CD1c-positive myeloid dendritic cell (primary cell): ENCODE results near the gene RBM39.

Source experiments
- DNase-seq: peaks from one replicate; pipeline ENCODE4 v3.0.0-alpha.2; 2016; ENCODE audit errors: extremely low spot score

The RBM39 gene

GRCh38 chr20:35674921-35675320 is 67.1 kb downstream of the RBM39 start:
- DNase-seq = no peak

DNA sequence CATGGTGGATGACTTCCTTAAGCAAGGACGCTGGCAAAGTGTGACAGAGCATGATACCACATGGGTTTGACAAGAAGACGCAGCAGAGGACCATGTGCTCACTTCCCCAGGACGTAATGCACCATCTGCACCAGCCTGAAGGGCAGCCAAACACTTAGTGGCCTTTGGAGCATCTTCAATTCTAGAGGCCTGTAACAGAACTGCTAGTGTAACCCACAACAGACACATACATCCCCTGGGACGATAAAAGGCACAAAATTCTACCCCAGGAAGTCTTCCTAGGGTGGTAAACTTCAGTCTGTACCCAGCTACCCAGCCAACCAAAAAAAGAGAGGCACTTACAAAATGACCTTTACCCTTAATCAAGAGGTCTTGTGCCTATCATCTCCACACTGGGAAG is 68.2 kb downstream of the RBM39 start:
- no peak for DNase-seq

- DNase-seq = no peak
Measured at GRCh38 chr20:35669681-35670080, 72.4 kb downstream of the RBM39 start.

DNA sequence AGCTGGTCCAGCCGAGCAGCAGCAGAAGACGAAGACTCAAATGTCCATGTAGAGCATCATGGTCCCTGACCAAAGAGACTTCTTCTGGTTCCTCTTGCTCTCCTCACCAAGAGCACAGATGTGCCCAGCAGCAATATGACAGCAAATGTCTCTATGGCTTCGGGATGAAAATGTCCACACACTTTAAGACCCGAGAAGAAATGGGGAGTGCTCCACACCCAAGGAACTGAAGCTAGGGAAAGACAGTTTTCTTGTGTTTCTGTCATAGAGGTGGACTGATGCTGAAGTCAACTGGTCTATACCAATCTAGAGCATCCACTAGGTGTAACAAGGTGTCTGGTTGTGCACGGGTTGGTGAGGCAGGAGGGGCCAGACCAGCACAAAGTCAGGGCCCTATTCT is 72.8 kb downstream of the RBM39 start:
- no peak for DNase-seq

- DNase-seq = no peak
Measured at GRCh38 chr20:35665949-35666288, 76.1 kb downstream of the RBM39 start.

GRCh38 chr20:35664466-35665206 is 77.4 kb downstream of the RBM39 start, which contains the start of the genes CPNE1 and RBM12:
Gene CPNE1 (minus strand): TSS chr20:35664900. CDS start chr20:35632923, 31,977 bp downstream.
Gene RBM12 (minus strand): TSS chr20:35664900. CDS start chr20:35655322, 9,578 bp downstream.
- peak; percentile 98 for DNase-seq

- peak; percentile 52 for DNase-seq
Measured at GRCh38 chr20:35663516-35664465, 78.3 kb downstream of the RBM39 start.

DNA sequence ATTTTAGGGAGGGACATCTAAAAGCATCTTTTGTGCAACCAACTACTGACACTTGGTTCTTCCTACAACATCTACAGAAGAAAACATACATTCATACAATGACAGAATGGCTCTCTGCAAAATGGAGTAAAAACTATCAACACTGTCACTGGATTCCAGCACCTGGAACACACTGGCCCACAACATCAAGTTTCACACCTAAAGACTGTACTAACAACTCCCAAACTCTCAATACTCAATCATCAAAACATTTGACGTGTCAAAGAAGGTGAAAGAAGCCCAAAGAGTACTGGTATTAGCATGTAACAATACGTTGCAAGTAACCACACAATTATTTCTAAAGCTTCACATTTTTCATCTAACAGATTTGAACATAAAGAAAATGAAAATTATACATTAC is 79.5 kb downstream of the RBM39 start:
- no peak for DNase-seq

GRCh38 chr20:35661908-35662307 is 80.2 kb downstream of the RBM39 start:
- peak; percentile 15 for DNase-seq

DNA sequence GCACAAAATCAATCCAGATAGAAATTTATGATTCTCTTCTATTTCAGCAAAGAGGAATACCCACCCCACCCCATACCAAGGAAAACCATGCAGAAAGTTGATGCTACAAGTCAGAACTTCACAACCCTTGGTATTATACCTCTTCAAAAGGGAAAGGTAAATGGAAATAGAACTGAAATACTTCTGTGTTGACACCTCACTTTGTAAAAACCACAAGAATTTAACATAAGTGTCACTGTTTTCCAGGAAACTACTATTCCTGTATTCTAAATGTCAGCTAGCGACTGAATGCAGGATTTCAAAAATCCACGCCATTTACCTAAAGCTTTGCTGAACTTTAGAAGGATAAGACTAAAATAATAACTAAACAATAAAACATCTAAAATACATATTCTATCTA is 81.0 kb downstream of the RBM39 start:
- DNase-seq = peak; percentile 9

DNA sequence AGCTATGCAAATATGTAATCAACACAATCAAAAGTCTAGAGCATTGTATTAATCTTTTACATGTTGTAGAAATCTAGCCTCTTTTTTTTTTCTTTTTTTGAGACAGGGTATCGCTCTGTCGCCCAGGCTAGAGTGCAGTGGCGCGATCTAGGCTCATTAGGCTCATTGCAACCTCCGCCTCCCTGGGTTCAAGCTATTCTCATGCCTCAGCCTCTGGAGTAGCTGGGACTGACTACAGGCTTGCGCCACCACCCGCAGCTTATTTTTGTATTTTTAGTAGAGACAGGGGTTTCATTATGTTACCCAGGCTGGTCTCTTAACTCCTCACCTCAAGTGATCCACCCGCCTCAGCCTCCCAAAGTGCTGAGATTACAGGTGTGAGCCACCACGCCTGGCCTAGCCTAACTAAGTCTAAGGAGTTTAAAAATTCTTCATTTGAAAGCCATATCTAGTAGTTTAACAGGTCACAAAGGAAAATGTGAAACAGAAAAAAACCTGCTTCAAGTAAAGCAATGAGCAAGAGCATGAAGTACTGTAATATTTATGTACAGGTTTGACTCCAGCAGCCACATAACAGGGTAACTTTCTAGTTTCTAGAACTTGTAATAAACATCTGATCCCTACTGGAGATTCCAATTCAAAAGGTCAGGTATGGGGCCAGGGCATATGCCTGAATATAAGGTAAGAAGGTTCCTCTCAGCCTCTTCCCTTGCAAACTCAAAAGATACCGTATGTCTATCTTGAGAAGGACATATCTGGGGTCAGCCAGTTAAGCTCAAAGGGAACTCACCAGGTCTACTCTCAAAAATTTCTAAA is 81.7 kb downstream of the RBM39 start:
- DNase-seq = no peak

GRCh38 chr20:35657271-35657670 is 84.8 kb downstream of the RBM39 start:
- DNase-seq = no peak

DNA sequence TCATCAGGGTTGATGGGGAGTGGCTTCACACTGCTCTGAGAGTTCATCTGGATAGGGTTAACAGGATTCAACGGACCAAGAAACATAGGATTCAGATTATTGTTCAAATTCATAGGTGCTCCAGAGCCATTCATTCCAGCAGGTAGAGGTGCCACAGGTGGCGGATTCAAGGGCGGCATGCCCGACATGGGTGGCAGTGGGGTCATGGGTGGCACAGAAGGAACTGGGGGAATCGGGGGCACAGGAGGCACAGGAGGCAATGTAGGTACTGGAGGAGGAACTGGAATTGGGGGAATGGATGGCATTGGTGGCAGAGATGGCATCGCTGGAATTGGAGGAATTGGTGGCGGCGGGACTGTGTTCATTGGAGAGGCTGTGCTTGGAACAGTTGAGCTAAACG is 87.6 kb downstream of the RBM39 start:
- no peak for DNase-seq

DNA sequence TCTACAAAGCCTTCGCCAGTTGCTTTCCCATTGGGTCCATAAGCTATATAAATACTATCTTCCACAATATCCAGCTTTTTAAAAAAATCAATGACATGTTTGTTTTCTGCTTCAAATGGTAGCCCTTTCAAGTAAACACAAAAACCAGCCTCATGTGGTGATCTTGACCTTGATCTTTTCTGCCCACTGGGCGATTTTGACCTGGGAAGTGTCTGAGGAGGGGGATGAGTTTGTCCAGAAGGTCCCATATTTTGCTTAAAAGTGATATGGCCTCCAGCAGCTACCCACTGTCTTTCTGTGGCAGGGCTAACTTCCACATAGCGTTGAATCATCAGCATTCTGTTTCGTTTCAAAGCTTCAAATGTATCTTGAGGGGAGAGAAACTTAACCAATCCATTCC is 88.2 kb downstream of the RBM39 start:
- no peak for DNase-seq
